WTC11 (cell line): ENCODE data around the gene SOX18. TPM values are rescaled to one million over a fixed set of nuclear protein-coding genes. Genes with fewer than 3 reads are reported as not detected.

Source experiments
- ATAC-seq: fragments of 200-7000 bp; cut with Tn5 transposase; 2 replicates; pipeline ENCODE4 v1.10.0; 2021; ENCODE audit warnings: mild to moderate bottlenecking, moderate library complexity
- CTCF ChIA-PET: fragments of 300-600 bp; sonication (Branson Sonifier 250); formaldehyde crosslinking; loops from one replicate; lab custom pipeline; 2021; ENCODE audit warnings: antibody characterized with exemption; lab: Charles Lee
- POLR2A ChIA-PET: fragments of 350-600 bp; sonication (Branson Sonifier 250); formaldehyde crosslinking; loops from one replicate; lab custom pipeline; 2021; ENCODE audit warnings: antibody characterized with exemption; lab: Charles Lee
- DNase-seq: peaks from one replicate; pipeline ENCODE4 v3.0.0; 2021; ENCODE audit warnings: low spot score
- H3K27ac Mint-ChIP-seq: 2 replicates; pipeline ENCODE4 v1.8.0; 2021; ENCODE audit warnings: mixed read lengths
- H3K27me3 Mint-ChIP-seq: 2 replicates; pipeline ENCODE4 v1.8.0; 2021; ENCODE audit warnings: low read depth, mild to moderate bottlenecking, moderate library complexity, mixed read lengths
- H3K36me3 Mint-ChIP-seq: 2 replicates; pipeline ENCODE4 v1.8.0; 2021; ENCODE audit warnings: mixed read lengths
- H3K4me1 Mint-ChIP-seq: 2 replicates; pipeline ENCODE4 v1.8.0; 2022; ENCODE audit warnings: mixed read lengths
- H3K4me3 Mint-ChIP-seq: 2 replicates; pipeline ENCODE4 v1.8.0; 2021; ENCODE audit warnings: mild to moderate bottlenecking, moderate library complexity, mixed read lengths
- H3K9me3 Mint-ChIP-seq: 2 replicates; pipeline ENCODE4 v1.8.0; 2021; ENCODE audit warnings: mixed read lengths
- ATF2 ChIP-seq: sonication (generic); formaldehyde crosslinking; IDR thresholded peaks from 2 replicates; pipeline ENCODE4 v1.8.1; 2022; ENCODE audit warnings: low read depth, missing genetic modification reagents, borderline replicate concordance
- CBFB ChIP-seq: sonication (generic); formaldehyde crosslinking; IDR thresholded peaks from 2 replicates; pipeline ENCODE4 v1.8.1; 2022; ENCODE audit warnings: mild to moderate bottlenecking, low read depth, missing genetic modification reagents
- CTCF ChIP-seq: fragments of 200-600 bp; IDR thresholded peaks from 2 replicates; pipeline ENCODE4 v1.8.0; 2022; ENCODE audit warnings: antibody characterized with exemption
- E2F1 ChIP-seq: sonication (generic); formaldehyde crosslinking; IDR thresholded peaks from 2 replicates; pipeline ENCODE4 v1.8.0; 2022; ENCODE audit warnings: mild to moderate bottlenecking, missing genetic modification reagents
- KAT7 ChIP-seq: sonication (generic); formaldehyde crosslinking; IDR thresholded peaks from 2 replicates; pipeline ENCODE4 v1.8.1; 2023; ENCODE audit warnings: missing genetic modification reagents, mild to moderate bottlenecking, borderline replicate concordance
- RORB ChIP-seq: fragments of 250-450 bp; sonication (Bioruptor Pico); IDR thresholded peaks from 2 replicates; pipeline ENCODE4 v1.9.0; 2021; ENCODE audit warnings: mild to moderate bottlenecking
- TEAD1 ChIP-seq: sonication (generic); formaldehyde crosslinking; IDR thresholded peaks from 2 replicates; pipeline ENCODE4 v1.8.0; 2022; ENCODE audit warnings: mild to moderate bottlenecking, missing genetic modification reagents
- ZNF121 ChIP-seq: sonication (generic); formaldehyde crosslinking; IDR thresholded peaks from 2 replicates; pipeline ENCODE4 v1.8.0; 2023; ENCODE audit warnings: missing genetic modification reagents
- ZNF232 ChIP-seq: sonication (generic); formaldehyde crosslinking; IDR thresholded peaks from 2 replicates; pipeline ENCODE4 v1.8.0; 2022; ENCODE audit warnings: mild to moderate bottlenecking, missing genetic modification reagents
- ZNF416 ChIP-seq: fragments of 250-450 bp; sonication (Bioruptor Pico); IDR thresholded peaks from 2 replicates; pipeline ENCODE4 v1.9.0; 2021; ENCODE audit warnings: mild to moderate bottlenecking, inconsistent platforms
- ZNF532 ChIP-seq: fragments of 250-450 bp; sonication (Bioruptor Pico); IDR thresholded peaks from 2 replicates; pipeline ENCODE4 v1.9.0; 2021; ENCODE audit warnings: mild to moderate bottlenecking, borderline replicate concordance
- microRNA-seq: library from miRNA; unstranded; fragments of <30 nt; microRNA quantifications from one replicate; pipeline ENCODE4 v1.2.0, GENCODE V29; 2022; ENCODE audit warnings: borderline number of aligned reads
- total RNA-seq: library from RNA; stranded (reverse); gene quantifications from 3 replicates; pipeline ENCODE4 v1.2.3, GENCODE V29; 2021

The SOX18 gene
- total RNA-seq, 1 experiment from 2014 or later, result 0.81 TPM

- Mint-ChIP-seq H3K9me3 (no peaks in the 10 kb centered on the region), H3K4me3 (no peak overlapping the region), H3K27ac (no peak overlapping the region), H3K36me3 (peaks cover 67% of the 10 kb centered on the region), H3K4me1 (no peaks in the 10 kb centered on the region), H3K27me3 (no peaks in the 10 kb centered on the region)
- TF ChIP-seq ZNF121, result no peak
- no peak for TF ChIP-seq CBFB
- TF ChIP-seq ZNF232 (CRISPR knock-in tag), result no peak
- TF ChIP-seq KAT7, result no peak
- no peak for TF ChIP-seq E2F1 (CRISPR knock-in tag)
- TF ChIP-seq TEAD1 (CRISPR knock-in tag), result no peak
- TF ChIP-seq ATF2 (CRISPR knock-in tag), result no peak
- no peak for TF ChIP-seq RORB (CRISPR knock-in tag)
- TF ChIP-seq ZNF416 (CRISPR knock-in tag), result no peak
- TF ChIP-seq ZNF532 (CRISPR knock-in tag), result no peak
- no peak for TF ChIP-seq CTCF
- ChIA-PET CTCF (interaction anchor here (1.0 to 1.4 kb wide), 2 partner anchors 20 to 38 kb away, joined by 3 read pairs; no protein-coding TSS in a partner anchor), POLR2A (interaction anchor here (0.6 kb wide), 1 partner anchor 141 kb away, joined by 3 read pairs; no protein-coding TSS in a partner anchor)
- no peak for ATAC-seq
- no peak for DNase-seq
These were observed 48.5 kb downstream of the SOX18 start for GRCh38 chr20:64000906-64001305.

Small RNAs within 50 kb of the gene (microRNA-seq; reads per million reads assigned to microRNA genes)
- not detected for gene MIR6813

Other genes with a start within 250 kb of the SOX18 start
- 18.9 to 20.1 TPM (median 20.1 TPM) in 3 replicates for gene ZBTB46, start 218.4 kb downstream of the SOX18 start, total RNA-seq
- 0.11 TPM in 1 of 3 replicates, not detected in the others for gene ABHD16B, start 188.1 kb downstream of the SOX18 start, total RNA-seq
- gene TPD52L2, start 184.4 kb downstream of the SOX18 start, total RNA-seq, result 80.8 to 87.2 TPM (median 85.6 TPM) in 3 replicates
- gene DNAJC5, start 154.5 kb downstream of the SOX18 start, total RNA-seq, result 28.5 to 31.5 TPM (median 29.6 TPM) in 3 replicates
- 46.8 to 51.2 TPM (median 48.0 TPM) in 3 replicates for gene UCKL1, start 93.2 kb downstream of the SOX18 start, total RNA-seq
- 19.9 to 23.3 TPM (median 20.5 TPM) in 3 replicates for gene ZNF512B, start 79.7 kb downstream of the SOX18 start, total RNA-seq
- 4.6 to 6.2 TPM (median 4.8 TPM) in 3 replicates for gene SAMD10, start 70.0 kb downstream of the SOX18 start, total RNA-seq
- 79.4 to 84.6 TPM (median 80.5 TPM) in 3 replicates for gene PRPF6, start 68.5 kb downstream of the SOX18 start, total RNA-seq
- 1.6 to 2.4 TPM (median 2.1 TPM) in 3 replicates for gene C20orf204, start 13.5 kb downstream of the SOX18 start, total RNA-seq
- gene TCEA2, start 13.6 kb upstream of the SOX18 start, total RNA-seq, result 55.8 to 63.6 TPM (median 63.5 TPM) in 3 replicates
- gene RGS19, start 29.9 kb upstream of the SOX18 start, total RNA-seq, result 13.8 to 15.9 TPM (median 15.1 TPM) in 3 replicates
- gene OPRL1, start 30.4 kb upstream of the SOX18 start, total RNA-seq, result 1.7 to 2.2 TPM (median 2.0 TPM) in 3 replicates
- 0.53 to 1.7 TPM (median 0.73 TPM) in 3 replicates for gene LKAAEAR1, start 34.8 kb upstream of the SOX18 start, total RNA-seq
- gene NPBWR2, start 57.9 kb upstream of the SOX18 start, total RNA-seq, result not detected in 3 replicates
- gene MYT1, start 114.8 kb upstream of the SOX18 start, total RNA-seq, result 1.9 to 4.3 TPM (median 2.0 TPM) in 3 replicates
- gene PCMTD2, start 206.1 kb upstream of the SOX18 start, total RNA-seq, result 50.9 to 61.1 TPM (median 57.7 TPM) in 3 replicates